Heart left ventricle (tissue), 13 donors: ENCODE data around the gene MXRA7.

Experiments
- CTCF ChIP-seq, 12 donors: fragments of 200-600 bp; sonication (generic) in 4 of 12; IDR thresholded peaks; one replicate each; pipeline versions ENCODE4 v1.5.0 to v1.8.0; 2018 to 2022; ENCODE audit warnings: antibody characterized with exemption in 12 of 12, mild to moderate bottlenecking in 5 of 12
- POLR2A ChIP-seq, 2 donors: fragments of 450-650 bp; IDR thresholded peaks; one replicate each; pipeline ENCODE4 v1.6.1; 2017; ENCODE audit warnings: antibody characterized with exemption in 2 of 2, mild to moderate bottlenecking in 2 of 2, moderate library complexity in 2 of 2
- donor health status: ischemic (EF 13 %, LVEDD 7.1; RV severe dilation, severe dysfunction).
- donor health status: DM: no; HTN: yes; CAD: no.
- donor health status: DM: no; HTN: no; CAD: no.
- donor health status: ischemic (EF 25% LVEDD 6.9; RV normal size, moderate dysfunction).
- donor health status: ischemic (EF 25% LVEDD 5.7; RV mildly dilated, moderate dysfunction).
- donor health status: ischemic (EF 35%, LVEDD 5.7; RV mildly dilated, moderate dysfunction).
- donor health status: nonischemic (EF 11% LVEDD 7.7; RV severe dilation, severe dysfunction).
- donor health status: DM: yes; HTN: yes; CAD: no.
- donor health status: PGD.
- donor health status: ischemic (EF 29% LVEDD 5.4; RV normal size, mild dysfunction).
- donor health status: nonischemic (EF 23%, LVEDD 6.1; RV moderate dilation, normal function).

GRCh38 chr17:76687298-76688164, 23.2 kb downstream of the MXRA7 start:
- no peak for TF ChIP-seq CTCF (IDR thresholded peaks at IDR 0.05)
- TF ChIP-seq POLR2A (IDR thresholded peaks at IDR 0.05) = no peak
